Stomach (tissue), 4 donors: Measurements from ENCODE around the gene PEAK3.

Experiments used
- EP300 ChIP-seq: sonication (generic); formaldehyde crosslinking; IDR thresholded peaks from one replicate; pipeline ENCODE4 v1.6.1; 2017; ENCODE audit warnings: antibody characterized with exemption
- POLR2A ChIP-seq, 4 donors: fragments of 450-650 bp; IDR thresholded peaks; one replicate each; pipeline ENCODE4 v1.6.1; 2016; ENCODE audit warnings: antibody characterized with exemption in 4 of 4, control low read depth in 2 of 4, mild to moderate bottlenecking in 1 of 4, moderate library complexity in 1 of 4
- POLR2AphosphoS5 ChIP-seq, 3 donors: sonication (generic); formaldehyde crosslinking; IDR thresholded peaks; one replicate each; pipeline ENCODE4 v1.6.1; 2016; ENCODE audit warnings: antibody characterized with exemption in 3 of 3
- TF ChIP-seq, protein P1 (sequence below), 7 experiments: fragments of 450-650 bp in 4 of 7; fragments of 200-600 bp in 3 of 7; sonication (generic) in 3 of 7; IDR thresholded peaks; one replicate each; pipeline ENCODE4 v1.5.1; 2016 to 2019; ENCODE audit warnings: antibody characterized with exemption in 7 of 7, control low read depth in 2 of 7, mild to moderate bottlenecking in 1 of 7

DNA sequence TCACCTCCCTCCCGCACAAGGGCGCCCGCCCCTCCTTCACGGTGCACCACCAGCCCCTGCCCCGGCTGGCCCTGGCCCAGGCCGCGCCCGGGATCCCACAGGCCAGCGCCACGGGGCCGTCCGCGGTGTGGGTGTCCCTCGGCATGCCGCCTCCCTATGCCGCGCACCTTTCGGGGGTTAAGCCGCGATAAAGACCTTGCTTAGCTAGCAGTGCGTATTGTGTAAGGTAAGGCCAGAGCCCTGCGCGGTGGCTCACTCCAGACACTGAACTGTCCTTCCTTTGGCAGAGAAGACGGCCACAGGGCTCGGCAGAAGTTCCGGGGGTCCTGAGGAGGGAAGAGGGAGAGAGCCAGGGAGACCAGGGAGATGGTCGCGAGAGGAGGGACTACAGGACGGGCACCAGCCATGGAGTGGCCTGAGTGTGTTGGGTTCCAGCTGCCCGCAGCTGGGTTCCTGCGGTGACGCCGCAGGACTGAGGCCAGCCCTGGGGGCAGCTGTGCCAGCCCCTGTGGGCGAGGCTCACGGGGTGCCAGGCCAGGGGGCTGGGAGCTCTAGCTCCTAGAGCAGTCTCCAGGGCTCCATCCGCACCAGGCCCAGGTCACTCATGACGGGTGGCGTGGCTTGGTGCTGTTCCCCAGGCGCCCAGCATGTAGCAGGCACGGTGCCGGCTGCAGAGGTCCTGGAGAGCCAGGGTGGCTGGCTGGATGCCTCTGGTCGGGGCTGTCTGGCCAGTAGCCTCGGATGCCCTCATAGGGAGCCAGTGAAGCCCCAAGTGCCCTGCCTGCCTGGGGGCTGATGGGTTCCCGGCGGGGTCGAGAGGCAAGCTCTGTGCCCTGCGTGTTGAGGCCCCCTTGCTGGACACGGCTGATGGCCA is 53.6 kb downstream of the PEAK3 start:
- TF ChIP-seq, protein P1, sequence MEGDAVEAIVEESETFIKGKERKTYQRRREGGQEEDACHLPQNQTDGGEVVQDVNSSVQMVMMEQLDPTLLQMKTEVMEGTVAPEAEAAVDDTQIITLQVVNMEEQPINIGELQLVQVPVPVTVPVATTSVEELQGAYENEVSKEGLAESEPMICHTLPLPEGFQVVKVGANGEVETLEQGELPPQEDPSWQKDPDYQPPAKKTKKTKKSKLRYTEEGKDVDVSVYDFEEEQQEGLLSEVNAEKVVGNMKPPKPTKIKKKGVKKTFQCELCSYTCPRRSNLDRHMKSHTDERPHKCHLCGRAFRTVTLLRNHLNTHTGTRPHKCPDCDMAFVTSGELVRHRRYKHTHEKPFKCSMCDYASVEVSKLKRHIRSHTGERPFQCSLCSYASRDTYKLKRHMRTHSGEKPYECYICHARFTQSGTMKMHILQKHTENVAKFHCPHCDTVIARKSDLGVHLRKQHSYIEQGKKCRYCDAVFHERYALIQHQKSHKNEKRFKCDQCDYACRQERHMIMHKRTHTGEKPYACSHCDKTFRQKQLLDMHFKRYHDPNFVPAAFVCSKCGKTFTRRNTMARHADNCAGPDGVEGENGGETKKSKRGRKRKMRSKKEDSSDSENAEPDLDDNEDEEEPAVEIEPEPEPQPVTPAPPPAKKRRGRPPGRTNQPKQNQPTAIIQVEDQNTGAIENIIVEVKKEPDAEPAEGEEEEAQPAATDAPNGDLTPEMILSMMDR (IDR thresholded peaks at IDR 0.05), result no peak
- TF ChIP-seq POLR2AphosphoS5 (IDR thresholded peaks at IDR 0.05) (no peak), POLR2A (IDR thresholded peaks at IDR 0.05) (no peak), EP300 (no peak)
